HCT116 (cell line): ENCODE data around the gene IGLL1. TPM values are rescaled to one million over a fixed set of nuclear protein-coding genes. Genes with fewer than 3 reads are reported as not detected.

Experiments
- ATAC-seq: fragments of 200-7000 bp; cut with Tn5 transposase; 2 replicates; pipeline ENCODE4 v1.9.1; 2020; ENCODE audit warnings: mild to moderate bottlenecking, moderate library complexity
- BruUV-seq: library from RNA; stranded (reverse); fragments of 400-500 nt; replicated peaks from 2 replicates; lab custom pipeline; 2021; lab: Mats Ljungman, UMichigan
- CTCF ChIA-PET: fragments of 300-600 bp; sonication (Branson Sonifier 250); formaldehyde crosslinking; loops from one replicate; lab custom pipeline; 2021; ENCODE audit warnings: antibody characterized with exemption; lab: Charles Lee
- POLR2A ChIA-PET: fragments of 300-600, 350-600 bp; sonication (Branson Sonifier 250); formaldehyde crosslinking; loops from one replicate; lab custom pipeline; 2021; ENCODE audit warnings: antibody characterized with exemption; lab: Charles Lee
- RAD21 ChIA-PET, 2 experiments: fragments of 300-600 bp; sonication (Branson Sonifier 250); formaldehyde crosslinking; loops; one replicate each; lab custom pipeline; 2023; ENCODE audit warnings: low total read pairs in 2 of 2; ENCODE audit not compliant: uncharacterized antibody in 2 of 2, unreplicated experiment in 2 of 2, low non-redundant PET in 1 of 2; lab: Charles Lee
- DNase-seq: peaks from one replicate; pipeline ENCODE4 v3.0.0-alpha.2; 2010; ENCODE audit warnings: low read depth, low spot score
- H2AFZ ChIP-seq: fragments of 200-600 bp; shearing (Covaris generic), sonication (generic); 2 replicates; pipeline ENCODE4 v1.6.1; 2017; ENCODE audit warnings: low read depth, mixed run types, mixed read lengths, antibody characterized with exemption, low read length; ENCODE audit not compliant: poor library complexity, severe bottlenecking
- H3K27ac ChIP-seq: 2 replicates; pipeline ENCODE4 v1.5.1; 2012; ENCODE audit warnings: low read depth, low read length
- H3K27me3 ChIP-seq: fragments of 200-600 bp; sonication (generic); 2 replicates; pipeline ENCODE4 v1.6.1; 2016; ENCODE audit warnings: mixed run types, low read length, mixed read lengths; ENCODE audit not compliant: insufficient read depth
- H3K36me3 ChIP-seq, 2 experiments: fragments of 200-500 bp in 1 of 2; fragments of 200-600 bp in 1 of 2; sonication (Bioruptor generic) in 1 of 2; sonication (generic) in 1 of 2; 2 replicates each; pipeline versions ENCODE4 v1.5.1 to v1.6.1; 2014 to 2016; ENCODE audit warnings: low read length in 2 of 2, inconsistent platforms in 1 of 2, mixed read lengths in 1 of 2, mixed run types in 1 of 2; ENCODE audit not compliant: insufficient read depth in 2 of 2, control insufficient read depth in 1 of 2
- H3K4me1 ChIP-seq, 2 experiments: fragments of 200-600 bp in 1 of 2; sonication (generic) in 1 of 2; 2 replicates each; pipeline versions ENCODE4 v1.5.1 to v1.6.1; 2012 to 2017; ENCODE audit warnings: low read length in 2 of 2, inconsistent platforms in 1 of 2, mild to moderate bottlenecking in 1 of 2, mixed read lengths in 1 of 2, mixed run types in 1 of 2, moderate library complexity in 1 of 2; ENCODE audit not compliant: insufficient read depth in 2 of 2, control insufficient read depth in 1 of 2
- H3K4me2 ChIP-seq: fragments of 200-600 bp; sonication (generic); 2 replicates; pipeline ENCODE4 v1.6.1; 2017; ENCODE audit warnings: mixed run types, low read length, mixed read lengths
- H3K4me3 ChIP-seq, 2 experiments: fragments of 200-600 bp in 1 of 2; sonication (generic) in 1 of 2; replicated peaks in 1 of 2; 2 replicates each; pipeline ENCODE4 v1.5.1; 2011 to 2016; ENCODE audit warnings: low read length in 2 of 2, control low read depth in 1 of 2, low read depth in 1 of 2, mild to moderate bottlenecking in 1 of 2, mixed read lengths in 1 of 2, mixed run types in 1 of 2
- H3K79me2 ChIP-seq: fragments of 200-600 bp; sonication (generic); 2 replicates; pipeline ENCODE4 v1.6.1; 2017; ENCODE audit warnings: mild to moderate bottlenecking, mixed run types, low read length, moderate library complexity, mixed read lengths; ENCODE audit not compliant: insufficient read depth
- H3K9ac ChIP-seq: fragments of 200-600 bp; sonication (generic); 2 replicates; pipeline ENCODE4 v1.6.1; 2016; ENCODE audit warnings: low read length, mixed read lengths
- H3K9me2 ChIP-seq: fragments of 200-600 bp; sonication (generic), shearing (Covaris generic); 2 replicates; pipeline ENCODE4 v1.6.1; 2017; ENCODE audit warnings: mixed run types, mild to moderate bottlenecking, moderate library complexity; ENCODE audit not compliant: insufficient read depth
- H3K9me3 ChIP-seq, 2 experiments: fragments of 200-500 bp in 1 of 2; fragments of 200-600 bp in 1 of 2; sonication (Bioruptor generic) in 1 of 2; sonication (generic) in 1 of 2; 2 replicates each; pipeline ENCODE4 v1.6.1; 2014 to 2017; ENCODE audit warnings: low read length in 2 of 2, mixed read lengths in 2 of 2, inconsistent platforms in 1 of 2, low read depth in 1 of 2, mild to moderate bottlenecking in 1 of 2, mixed run types in 1 of 2, moderate library complexity in 1 of 2; ENCODE audit not compliant: control insufficient read depth in 1 of 2, insufficient read depth in 1 of 2
- H4K20me1 ChIP-seq: fragments of 200-600 bp; sonication (generic), shearing (Covaris generic); 2 replicates; pipeline ENCODE4 v1.6.1; 2017; ENCODE audit warnings: mixed run types, mild to moderate bottlenecking, moderate library complexity; ENCODE audit not compliant: insufficient read depth
- ATF3 ChIP-seq: IDR thresholded peaks from 2 replicates; pipeline ENCODE4 v1.6.1; 2012
- CEBPB ChIP-seq: IDR thresholded peaks from 2 replicates; pipeline ENCODE4 v1.6.1; 2012; ENCODE audit warnings: low read depth
- CTCF ChIP-seq, 3 experiments: fragments of 200-600 bp in 1 of 3; sonication (generic) in 1 of 3; IDR thresholded peaks in 2 of 3; conservative IDR thresholded peaks in 1 of 3; 2 replicates each; pipeline ENCODE4 v1.5.1; 2012 to 2017; ENCODE audit warnings: low read depth in 2 of 3, low read length in 2 of 3, antibody characterized with exemption in 1 of 3, borderline replicate concordance in 1 of 3, control low read depth in 1 of 3, mild to moderate bottlenecking in 1 of 3, mixed read lengths in 1 of 3, mixed run types in 1 of 3, moderate library complexity in 1 of 3; ENCODE audit not compliant: insufficient read depth in 1 of 3
- EGR1 ChIP-seq: IDR thresholded peaks from 2 replicates; pipeline ENCODE4 v1.6.1; 2012; ENCODE audit warnings: low read depth
- ELF1 ChIP-seq: IDR thresholded peaks from 2 replicates; pipeline ENCODE4 v1.6.1; 2012; ENCODE audit warnings: low read depth, borderline replicate concordance
- FOSL1 ChIP-seq: IDR thresholded peaks from 2 replicates; pipeline ENCODE4 v1.6.1; 2012; ENCODE audit warnings: low read depth
- JUND ChIP-seq: IDR thresholded peaks from 2 replicates; pipeline ENCODE4 v1.6.1; 2012
- POLR2A ChIP-seq: IDR thresholded peaks from 2 replicates; pipeline ENCODE4 v1.7.0; 2011; ENCODE audit warnings: borderline replicate concordance; ENCODE audit not compliant: insufficient read depth, insufficient read length; ENCODE audit errors: extremely low read depth
- POLR2AphosphoS5 ChIP-seq: IDR thresholded peaks from 2 replicates; pipeline ENCODE4 v1.6.1; 2011; ENCODE audit warnings: mild to moderate bottlenecking, low read depth, low read length, moderate library complexity
- RAD21 ChIP-seq: IDR thresholded peaks from 2 replicates; pipeline ENCODE4 v1.6.1; 2012; ENCODE audit warnings: low read depth, mild to moderate bottlenecking
- SIN3A ChIP-seq: IDR thresholded peaks from 2 replicates; pipeline ENCODE4 v1.6.1; 2012; ENCODE audit warnings: low read depth
- SP1 ChIP-seq: IDR thresholded peaks from 2 replicates; pipeline ENCODE4 v1.6.1; 2012; ENCODE audit warnings: low read depth
- SRF ChIP-seq: IDR thresholded peaks from 2 replicates; pipeline ENCODE4 v1.6.1; 2012; ENCODE audit warnings: low read depth
- TCF7L2 ChIP-seq: IDR thresholded peaks from 2 replicates; pipeline ENCODE4 v1.7.0; 2011; ENCODE audit warnings: borderline replicate concordance, inconsistent platforms; ENCODE audit not compliant: insufficient read depth, insufficient read length; ENCODE audit errors: extremely low read depth
- YY1 ChIP-seq: IDR thresholded peaks from 2 replicates; pipeline ENCODE4 v1.6.1; 2011; ENCODE audit warnings: low read length, low read depth, moderate library complexity, mild to moderate bottlenecking; ENCODE audit not compliant: insufficient replicate concordance; ENCODE audit errors: extremely low read depth
- ZBTB33 ChIP-seq: IDR thresholded peaks from 2 replicates; pipeline ENCODE4 v1.6.1; 2011; ENCODE audit warnings: mild to moderate bottlenecking, low read length, moderate library complexity; ENCODE audit not compliant: insufficient replicate concordance; ENCODE audit errors: extremely low read depth
- ZNF274 ChIP-seq: fragments of 200-500 bp; sonication (Bioruptor generic); IDR thresholded peaks from 2 replicates; pipeline ENCODE4 v1.6.1; 2014; ENCODE audit warnings: mild to moderate bottlenecking, low read depth, low read length, inconsistent platforms
- intact Hi-C: fragments of 100-400 bp; cut with micrococcal nuclease; formaldehyde crosslinking; loops from 2 replicates; pipeline ENCODE4 v1.10.0; 2022
- total RNA-seq: library from RNA; stranded (reverse); gene quantifications from one replicate; pipeline ENCODE4 v1.2.1, GENCODE V29; 2021; ENCODE audit not compliant: unreplicated experiment
- TF ChIP-seq, protein P1 (sequence below): IDR thresholded peaks from 2 replicates; pipeline ENCODE4 v1.6.1; 2012

The IGLL1 gene
- total RNA-seq, 1 experiment from 2014 or later: not detected

DNA sequence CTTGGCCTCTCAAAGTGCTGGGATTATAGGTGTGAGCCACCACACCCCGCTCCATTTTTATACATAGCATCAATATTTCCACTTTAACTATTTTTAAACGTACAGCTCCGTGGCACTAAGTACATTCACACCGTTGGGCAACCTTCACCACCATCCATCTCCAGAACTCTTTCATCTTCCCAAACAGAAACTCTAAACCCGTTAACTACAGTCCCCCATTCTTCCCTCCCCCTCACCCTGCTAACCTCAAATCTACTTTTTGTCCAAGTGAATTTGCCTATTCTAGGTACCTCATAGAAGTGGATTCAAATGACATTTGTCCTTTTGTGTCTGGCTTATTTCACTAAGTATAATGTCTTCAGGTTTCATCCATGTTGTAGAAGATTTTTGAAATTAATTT, 3.4 kb downstream of the IGLL1 start:
- intact Hi-C loops: no loop called here
- no peak overlapping the region for H2AFZ ChIP-seq
- ATAC-seq (no peak), DNase-seq (no peak)
- ChIA-PET POLR2A (no interaction called here), CTCF (interaction anchor here (1.0 kb wide), 1 partner anchor 15 kb away, joined by 3 read pairs; no protein-coding TSS in a partner anchor), RAD21 (no interaction called here)
- TF ChIP-seq SRF: no peak
- TF ChIP-seq ATF3: no peak
- BruUV-seq: no TSS peak
- no peak overlapping the region for H3K27ac ChIP-seq
- H3K27me3 ChIP-seq: no peaks in the 10 kb centered on the region
- no peak overlapping the region for H3K9ac ChIP-seq
- no peak overlapping the region for H3K4me3 ChIP-seq
- no peaks in the 10 kb centered on the region for H3K4me1 ChIP-seq
- no peaks in the 10 kb centered on the region for H4K20me1 ChIP-seq
- H3K9me2 ChIP-seq: no peaks in the 10 kb centered on the region
- H3K4me2 ChIP-seq: no peak overlapping the region
- no peaks in the 10 kb centered on the region for H3K36me3 ChIP-seq
- H3K79me2 ChIP-seq: no peaks in the 10 kb centered on the region
- no peaks in the 10 kb centered on the region for H3K9me3 ChIP-seq

- Histone ChIP-seq H3K27ac (no peak overlapping the region), H3K4me2 (no peak overlapping the region), H3K36me3 (no peaks in the 10 kb centered on the region), H3K27me3 (no peaks in the 10 kb centered on the region), H2AFZ (no peak overlapping the region), H3K9me3 (no peaks in the 10 kb centered on the region), H3K79me2 (no peaks in the 10 kb centered on the region), H3K9me2 (no peaks in the 10 kb centered on the region), H3K9ac (no peak overlapping the region), H3K4me3 (no peak overlapping the region), H4K20me1 (no peaks in the 10 kb centered on the region), H3K4me1 (no peaks in the 10 kb centered on the region)
- BruUV-seq: no TSS peak
- intact Hi-C loops: no loop called here
- no peak for ATAC-seq
- ChIA-PET POLR2A (no interaction called here), RAD21 (no interaction called here), CTCF (no interaction called here)
- no peak for DNase-seq
- no peak for TF ChIP-seq POLR2AphosphoS5
- no peak for TF ChIP-seq YY1
- TF ChIP-seq, protein P1, sequence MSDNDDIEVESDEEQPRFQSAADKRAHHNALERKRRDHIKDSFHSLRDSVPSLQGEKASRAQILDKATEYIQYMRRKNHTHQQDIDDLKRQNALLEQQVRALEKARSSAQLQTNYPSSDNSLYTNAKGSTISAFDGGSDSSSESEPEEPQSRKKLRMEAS: no peak
- no peak for TF ChIP-seq SIN3A
- no peak for TF ChIP-seq TCF7L2
- no peak for TF ChIP-seq CTCF (IDR thresholded peaks at IDR 0.05 in 2 of 3, conservative IDR thresholded peaks at IDR 0.05 in 1 of 3; ENCODE audit: borderline replicate concordance in 1 of 3, insufficient read depth in 1 of 3, low read depth in 2 of 3, low read length in 2 of 3)
- TF ChIP-seq SRF: no peak
- no peak for TF ChIP-seq POLR2A
- no peak for TF ChIP-seq CEBPB
- no peak for TF ChIP-seq RAD21
- no peak for TF ChIP-seq ATF3
- TF ChIP-seq FOSL1: no peak
- no peak for TF ChIP-seq EGR1
- TF ChIP-seq ZNF274: no peak
- no peak for TF ChIP-seq ELF1
- TF ChIP-seq JUND: no peak
- TF ChIP-seq SP1: no peak
- TF ChIP-seq ZBTB33: no peak
Observed at GRCh38 chr22:23575601-23576000, 4.5 kb downstream of the IGLL1 start.
